Epithelial cell of prostate (primary cell): ENCODE measurements around the gene KCNQ2.

Experiments used
- DNase-seq: peaks from one replicate; pipeline ENCODE4 v3.0.0-alpha.2; 2011; ENCODE audit warnings: low read depth, low spot score
- H3K27ac ChIP-seq: fragments of 450-650 bp; 2 replicates; pipeline ENCODE4 v1.5.1; 2017; ENCODE audit warnings: mild to moderate bottlenecking

The KCNQ2 gene

GRCh38 chr20:63409066-63409833 is 63.2 kb downstream of the KCNQ2 start:
- no peak overlapping the region for H3K27ac ChIP-seq
- no peak for DNase-seq

GRCh38 chr20:63408684-63409046 is 63.8 kb downstream of the KCNQ2 start:
- no peak overlapping the region for H3K27ac ChIP-seq
- DNase-seq: no peak

- H3K27ac ChIP-seq: no peak overlapping the region
- no peak for DNase-seq
These were observed 64.3 kb downstream of the KCNQ2 start for GRCh38 chr20:63407928-63408683.

GRCh38 chr20:63406617-63407245 is 65.7 kb downstream of the KCNQ2 start:
- no peak for DNase-seq
- H3K27ac ChIP-seq: no peak overlapping the region

- no peak for DNase-seq
These were observed 66.4 kb downstream of the KCNQ2 start for GRCh38 chr20:63406011-63406410.

GRCh38 chr20:63405102-63405730 is 67.2 kb downstream of the KCNQ2 start:
- no peak for DNase-seq

More at GRCh38 chr20:63406011-63406410, 66.4 kb downstream of the KCNQ2 start:
- no peak overlapping the region for H3K27ac ChIP-seq

GRCh38 chr20:63404129-63405085 is 68.0 kb downstream of the KCNQ2 start:
- DNase-seq: no peak
- no peak overlapping the region for H3K27ac ChIP-seq

More at GRCh38 chr20:63405102-63405730, 67.2 kb downstream of the KCNQ2 start:
- no peak overlapping the region for H3K27ac ChIP-seq

- no peak overlapping the region for H3K27ac ChIP-seq
- DNase-seq: no peak
These were observed 68.9 kb downstream of the KCNQ2 start for GRCh38 chr20:63403403-63404105.

GRCh38 chr20:63402860-63403220 is 69.6 kb downstream of the KCNQ2 start:
- H3K27ac ChIP-seq: no peak overlapping the region
- DNase-seq: no peak

- H3K27ac ChIP-seq: no peak overlapping the region
- DNase-seq: no peak
These were observed 70.1 kb downstream of the KCNQ2 start for GRCh38 chr20:63402181-63402859.

GRCh38 chr20:63401384-63402110 is 70.9 kb downstream of the KCNQ2 start:
- H3K27ac ChIP-seq: no peak overlapping the region
- DNase-seq: no peak

GRCh38 chr20:63400486-63401210 is 71.8 kb downstream of the KCNQ2 start:
- no peak for DNase-seq
- no peak overlapping the region for H3K27ac ChIP-seq

GRCh38 chr20:63399596-63400375 is 72.7 kb downstream of the KCNQ2 start:
- DNase-seq: no peak
- no peak overlapping the region for H3K27ac ChIP-seq

- no peak overlapping the region for H3K27ac ChIP-seq
- no peak for DNase-seq
These were observed 73.5 kb downstream of the KCNQ2 start for GRCh38 chr20:63398744-63399514.

- H3K27ac ChIP-seq: no peak overlapping the region
- DNase-seq: no peak
These were observed 74.5 kb downstream of the KCNQ2 start for GRCh38 chr20:63397946-63398450.
